Measurements from ENCODE around the gene HELQ.
"Not testable (repeated sequence)": the region's sequence is repeated elsewhere in the genome, so short reads cannot be mapped to it uniquely, and the experiment has no call there.

HELQ gene

DNA sequence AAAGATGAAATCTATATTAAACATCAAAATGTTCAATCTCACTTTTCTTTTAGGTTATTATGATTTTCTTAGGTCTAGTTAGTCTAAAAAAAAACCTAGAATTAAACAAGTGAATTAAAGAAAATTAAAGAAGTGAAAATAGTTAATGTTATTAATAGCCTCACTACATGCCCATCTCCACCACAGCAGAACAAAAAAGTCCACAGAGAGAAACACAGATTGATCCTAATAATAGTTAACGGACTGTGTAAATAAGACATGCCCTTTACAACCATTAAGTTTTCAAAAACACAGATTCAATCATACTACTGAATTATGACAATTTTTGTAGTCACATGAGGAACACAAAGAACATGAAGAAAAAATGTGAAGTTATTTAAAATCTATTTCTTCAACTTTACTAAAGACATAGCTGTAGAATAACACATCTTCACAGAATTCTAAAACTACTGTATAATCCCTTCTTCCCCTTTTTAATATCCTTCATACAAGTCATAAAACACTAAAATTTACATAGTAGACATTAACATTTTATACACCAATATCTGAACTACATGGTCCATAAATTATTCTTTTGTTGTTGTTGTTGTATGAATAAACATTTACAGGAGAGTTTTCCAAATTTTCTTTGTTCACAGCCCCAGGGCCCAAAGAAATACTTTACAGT is 15.3 kb downstream of the HELQ start:
- no peak for DNase-seq (ENCODE audit: low read depth in 4 of 4, low spot score in 1 of 4)

DNA sequence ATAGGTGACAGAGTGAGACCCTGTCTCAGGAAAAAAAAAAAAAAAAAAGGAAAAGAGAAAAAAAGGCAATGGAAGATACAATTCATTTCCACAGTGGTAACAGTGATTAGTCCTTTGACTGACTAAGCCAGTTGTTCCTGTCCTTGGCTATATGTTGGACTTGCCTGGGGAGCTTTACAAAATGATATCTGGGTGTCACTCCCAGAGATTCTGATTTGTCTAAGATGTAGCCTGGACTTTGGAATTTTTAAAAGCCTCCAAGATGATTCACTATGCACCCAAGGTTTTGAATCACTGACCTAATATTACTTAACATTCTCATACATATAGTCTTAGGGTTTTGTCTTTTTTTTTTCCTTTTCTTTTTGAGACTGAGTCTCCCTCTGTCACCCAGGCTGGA is 16.9 kb downstream of the HELQ start:
- DNase-seq (ENCODE audit: low read depth in 4 of 4, low spot score in 1 of 4): no peak

DNA sequence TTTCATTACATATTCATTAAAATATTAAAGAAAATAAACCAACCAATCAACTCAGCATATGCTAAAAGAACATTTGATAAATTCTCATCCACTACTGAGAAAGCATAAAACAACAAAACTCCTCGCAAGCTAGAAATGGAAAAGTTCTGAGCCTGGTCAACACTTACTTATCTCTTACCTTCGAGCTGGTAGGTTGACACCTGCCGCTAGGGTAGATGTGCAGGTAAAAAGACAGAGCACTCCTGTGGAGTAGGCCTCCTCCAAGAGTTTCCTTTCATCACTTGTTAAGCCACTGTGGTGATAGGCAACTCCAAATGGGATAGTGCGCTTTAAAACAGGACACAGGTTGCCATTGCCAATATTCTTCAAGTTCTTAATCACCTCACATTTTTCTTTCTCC is 18.9 kb downstream of the HELQ start:
- DNase-seq (ENCODE audit: low read depth in 4 of 4, low spot score in 1 of 4): no peak

DNA sequence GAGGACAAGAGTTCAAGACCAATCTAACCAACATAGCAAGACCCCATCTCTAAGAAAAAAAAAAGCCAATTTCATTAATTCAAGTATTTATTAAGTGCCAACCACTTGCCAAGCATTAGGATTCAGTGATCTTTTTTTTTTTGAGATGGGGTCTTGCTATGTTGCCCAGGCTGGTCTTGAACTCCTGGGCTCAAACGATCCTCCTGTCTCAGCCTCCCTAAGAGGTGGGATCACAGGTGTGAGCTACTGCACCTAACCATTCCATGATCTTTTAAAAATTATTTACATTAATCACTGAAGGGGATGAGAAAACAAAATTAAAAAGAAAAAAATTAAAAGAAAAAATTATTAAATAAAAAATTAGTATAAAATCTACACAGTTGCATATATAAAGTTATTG is 24.4 kb downstream of the HELQ start:
- DNase-seq (ENCODE audit: low read depth in 4 of 4, low spot score in 1 of 4): no peak

DNA sequence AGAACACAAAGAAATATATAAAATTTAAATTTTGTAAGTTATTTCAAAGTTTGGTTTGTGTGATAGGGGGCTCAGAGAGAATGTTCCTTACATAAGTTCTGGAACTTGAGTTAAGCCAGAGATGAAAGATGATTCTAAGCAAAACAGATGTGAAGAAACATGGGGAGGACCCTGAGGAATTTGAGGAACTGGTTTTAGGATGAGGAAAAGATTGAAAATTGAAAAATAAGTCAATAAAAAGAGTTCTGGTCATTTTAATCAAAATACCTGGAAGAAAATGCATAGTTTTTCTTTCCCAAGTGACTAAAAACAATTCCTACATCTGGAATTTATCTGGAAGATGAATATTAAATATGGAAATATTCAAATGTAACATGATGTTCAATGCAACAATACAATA is 37.4 kb downstream of the HELQ start:
- no peak for DNase-seq (ENCODE audit: low read depth in 4 of 4, low spot score in 1 of 4)

DNA sequence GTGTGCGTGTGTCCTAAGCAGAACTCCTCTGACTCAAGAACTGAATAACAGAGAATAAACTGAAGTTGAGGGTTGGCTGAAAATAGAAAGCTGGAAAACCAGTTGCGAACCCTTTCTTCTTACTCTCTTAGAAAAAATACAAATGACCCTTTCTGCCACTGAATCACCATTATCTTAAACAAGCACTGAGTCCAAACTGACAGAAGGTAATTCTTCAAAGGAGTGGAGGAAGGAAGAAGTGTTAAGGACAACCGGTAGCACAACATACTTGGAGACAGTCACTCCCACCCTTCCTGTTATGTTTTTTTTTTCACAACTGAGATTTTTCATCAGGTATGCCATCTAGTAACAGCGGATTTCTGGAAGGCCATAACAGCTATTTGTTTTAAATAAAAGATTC is 38.1 kb downstream of the HELQ start:
- DNase-seq (ENCODE audit: low read depth in 4 of 4, low spot score in 1 of 4): no peak

DNA sequence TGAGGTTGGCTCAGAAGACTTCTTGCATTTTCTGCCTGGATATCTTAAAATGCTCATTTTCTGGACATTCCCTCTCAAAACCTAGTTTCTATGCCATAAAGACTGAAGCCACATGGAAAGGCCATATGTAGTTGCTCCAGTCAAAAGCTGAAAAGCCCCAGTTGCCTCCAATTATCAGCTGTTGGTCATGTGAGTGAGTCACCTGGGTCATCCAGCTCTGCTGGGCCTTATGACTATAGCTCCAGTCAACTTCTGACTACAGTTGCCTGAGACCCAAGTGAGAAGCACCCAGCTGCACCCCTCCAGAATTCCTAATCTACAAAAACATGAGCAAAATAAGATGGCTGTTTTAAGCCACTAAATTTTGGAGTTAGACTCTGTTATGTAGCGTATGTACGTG is 41.9 kb downstream of the HELQ start:
- DNase-seq (ENCODE audit: low read depth in 4 of 4, low spot score in 1 of 4): no peak

DNA sequence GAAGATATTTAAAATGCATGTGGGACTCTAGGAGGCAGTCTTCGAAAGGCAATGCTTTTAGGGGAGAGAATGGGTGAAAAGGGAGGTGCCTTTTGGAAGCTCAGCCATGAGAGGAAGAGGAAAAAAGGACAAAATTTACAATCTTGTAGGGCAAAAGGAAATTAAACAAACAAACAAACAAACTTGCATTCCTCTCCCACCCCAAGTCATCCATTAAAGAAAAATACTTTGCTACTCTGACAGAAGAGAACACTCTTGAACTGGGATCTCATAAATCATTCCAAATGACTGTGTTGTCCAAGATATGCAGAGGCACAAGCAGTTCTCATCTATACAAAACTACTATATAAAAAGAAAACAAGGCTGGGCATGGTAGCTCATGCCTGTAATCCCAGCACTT is 46.7 kb downstream of the HELQ start:
- no peak for DNase-seq (ENCODE audit: low read depth in 4 of 4, low spot score in 1 of 4)

DNA sequence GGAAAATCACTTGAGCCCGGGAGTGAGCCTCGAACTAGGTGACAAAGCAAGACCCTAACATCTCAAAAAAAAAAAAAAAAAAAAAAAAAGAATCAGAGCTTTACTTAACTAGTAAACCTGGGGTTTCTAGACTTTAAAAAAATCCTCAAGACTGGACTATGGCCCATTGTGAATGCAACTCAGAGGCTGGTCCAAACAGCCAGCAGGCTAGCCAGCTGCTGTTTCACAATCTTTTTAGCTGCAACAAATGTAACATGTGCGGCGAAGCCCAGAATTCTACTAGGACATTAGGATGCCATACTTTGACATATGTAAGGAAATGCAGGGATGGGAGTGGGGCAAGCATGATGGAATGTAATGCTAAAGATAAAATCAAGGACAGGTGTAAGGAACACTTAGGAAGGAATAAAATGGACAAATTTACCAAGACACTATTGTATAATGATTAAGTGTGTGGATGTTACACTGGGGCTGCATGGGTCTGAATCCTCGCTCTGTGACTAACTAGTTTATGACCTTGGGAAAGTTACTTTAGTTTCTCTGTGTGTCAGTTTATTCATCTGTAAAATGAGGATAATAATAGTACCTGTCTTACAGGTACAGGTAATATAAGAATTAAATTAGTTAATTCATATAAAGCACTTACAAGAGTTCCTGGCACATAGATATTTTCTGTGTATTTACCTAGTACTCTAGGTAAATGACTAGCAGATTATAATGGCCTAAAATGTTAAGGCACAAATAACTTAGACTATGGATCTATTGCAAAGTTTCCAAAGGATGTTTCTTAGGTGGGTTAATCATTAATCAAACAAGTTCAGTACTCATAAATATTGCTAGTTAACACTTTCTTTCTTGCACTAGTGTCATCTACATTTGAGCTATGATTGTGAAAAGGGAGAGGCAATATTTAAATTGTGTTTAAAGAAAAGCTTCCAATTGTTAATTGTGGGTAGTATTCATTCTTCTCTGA is 49.5 kb downstream of the HELQ start:
- no peak for DNase-seq (ENCODE audit: low read depth in 4 of 4, low spot score in 1 of 4)

DNA sequence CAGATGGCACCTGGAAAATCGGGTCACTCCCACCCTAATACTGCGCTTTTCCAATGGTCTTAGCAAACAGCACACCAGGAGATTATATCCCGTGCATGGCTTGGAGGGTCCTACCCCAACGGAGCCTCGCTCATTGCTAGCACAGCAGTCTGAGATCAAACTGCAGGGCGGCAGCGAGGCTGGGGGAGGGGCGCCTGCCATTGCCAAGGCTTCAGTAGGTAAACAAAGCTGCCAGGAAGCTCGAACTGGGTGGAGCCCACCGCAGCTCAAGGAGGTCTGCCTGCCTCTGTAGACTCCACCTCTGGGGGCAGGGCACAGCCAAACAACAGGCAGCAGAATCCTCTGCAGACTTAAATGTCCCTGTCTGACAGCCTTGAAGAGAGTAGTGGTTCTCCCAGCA is 57.5 kb downstream of the HELQ start:
- DNase-seq (ENCODE audit: low read depth in 4 of 4, low spot score in 1 of 4): not testable (repeated sequence)

DNA sequence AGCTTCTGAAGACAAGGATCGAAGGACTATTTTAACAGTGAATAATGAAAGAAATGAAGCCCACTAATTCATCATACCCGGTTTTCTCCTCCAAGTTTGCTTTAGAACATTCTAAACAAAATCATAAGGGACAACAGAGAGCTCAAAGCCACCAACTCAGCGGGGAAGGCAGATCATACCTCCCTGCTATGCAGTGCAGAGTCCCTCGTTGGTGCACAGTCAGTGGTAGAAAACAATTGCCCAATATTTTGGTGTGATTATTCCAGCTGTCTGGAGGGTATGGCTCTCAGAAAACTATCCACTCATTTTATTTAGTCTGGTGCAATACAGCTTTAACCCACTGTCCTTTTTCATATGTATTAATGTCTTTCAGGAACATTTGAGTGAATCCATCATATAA is 61.7 kb downstream of the HELQ start:
- no peak for DNase-seq (ENCODE audit: low read depth in 4 of 4, low spot score in 1 of 4)

DNA sequence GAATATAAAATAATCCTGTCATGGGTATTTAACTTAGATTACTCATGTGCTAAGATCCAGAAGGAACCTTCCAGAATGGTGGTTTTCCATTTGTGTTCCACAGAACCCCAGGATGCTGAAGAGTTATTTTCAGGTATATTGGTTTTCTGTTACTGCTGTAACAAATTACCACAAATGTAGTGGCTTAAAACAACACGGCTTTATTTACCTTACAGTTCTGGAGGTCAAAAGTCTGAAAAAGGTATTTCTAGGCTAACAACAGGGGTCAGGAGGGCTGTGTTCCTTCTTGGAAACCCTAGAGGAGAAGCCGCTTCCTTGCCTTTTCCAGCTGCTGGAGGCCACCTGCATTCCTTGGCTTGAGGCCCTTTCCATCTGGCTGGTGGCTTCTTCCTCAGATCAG is 63.1 kb downstream of the HELQ start:
- DNase-seq (ENCODE audit: low read depth in 4 of 4, low spot score in 1 of 4): no peak

DNA sequence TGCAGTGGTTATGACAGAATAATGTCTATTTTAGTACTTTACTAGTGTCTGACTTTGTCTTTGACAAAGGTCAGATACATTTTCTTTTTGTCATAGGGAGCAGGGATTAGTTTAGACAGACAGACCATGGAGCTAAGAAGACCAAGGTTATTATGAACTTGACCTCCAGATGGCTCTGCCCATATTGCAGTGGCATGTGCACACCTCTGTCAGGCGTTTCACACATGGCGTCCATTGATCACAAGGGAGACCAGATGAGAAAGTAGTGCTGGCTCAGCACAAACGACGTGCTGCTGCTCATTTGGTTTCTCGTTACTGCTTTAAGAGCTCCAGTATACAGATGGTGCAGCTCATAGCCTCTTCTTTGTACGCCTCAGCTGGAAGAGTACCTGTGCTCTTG is 64.7 kb downstream of the HELQ start:
- no peak for DNase-seq (ENCODE audit: low read depth in 4 of 4, low spot score in 1 of 4)

DNA sequence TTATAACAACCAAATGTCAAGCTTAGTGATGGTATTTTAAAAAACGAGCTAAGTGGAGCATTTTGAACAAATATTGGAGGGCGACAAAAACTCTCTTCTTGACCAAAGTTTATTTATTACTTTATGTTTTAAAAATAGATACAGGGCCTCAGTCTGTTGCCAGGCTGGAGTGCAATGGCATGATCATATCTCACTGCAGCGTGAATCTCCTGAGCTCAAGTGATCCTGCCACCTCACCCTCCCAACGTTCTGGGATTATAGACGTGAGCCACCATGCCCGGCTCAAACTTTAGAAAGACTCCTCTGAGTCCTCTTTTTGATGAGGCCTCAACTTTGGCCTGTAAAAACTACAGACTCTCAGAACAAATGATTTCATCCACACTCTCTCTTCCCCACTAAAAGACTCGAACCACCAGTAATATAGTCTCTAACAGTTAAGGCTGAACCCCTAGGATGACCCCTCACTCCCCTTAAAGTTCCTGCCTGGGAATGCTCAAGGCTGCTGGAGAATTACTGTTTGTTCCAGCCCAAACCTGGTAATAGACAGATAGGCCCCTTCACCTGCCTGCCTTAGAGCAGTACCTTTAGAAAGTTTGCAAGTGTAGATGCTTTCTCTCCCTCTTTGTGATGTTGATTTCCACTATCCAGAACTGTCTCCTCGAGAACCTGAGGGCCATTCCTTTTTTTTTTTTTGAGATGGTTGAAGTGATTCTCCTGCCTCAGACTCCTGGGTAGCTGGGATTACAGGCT is 65.7 kb downstream of the HELQ start:
- no peak for DNase-seq (ENCODE audit: low read depth in 4 of 4, low spot score in 1 of 4)

DNA sequence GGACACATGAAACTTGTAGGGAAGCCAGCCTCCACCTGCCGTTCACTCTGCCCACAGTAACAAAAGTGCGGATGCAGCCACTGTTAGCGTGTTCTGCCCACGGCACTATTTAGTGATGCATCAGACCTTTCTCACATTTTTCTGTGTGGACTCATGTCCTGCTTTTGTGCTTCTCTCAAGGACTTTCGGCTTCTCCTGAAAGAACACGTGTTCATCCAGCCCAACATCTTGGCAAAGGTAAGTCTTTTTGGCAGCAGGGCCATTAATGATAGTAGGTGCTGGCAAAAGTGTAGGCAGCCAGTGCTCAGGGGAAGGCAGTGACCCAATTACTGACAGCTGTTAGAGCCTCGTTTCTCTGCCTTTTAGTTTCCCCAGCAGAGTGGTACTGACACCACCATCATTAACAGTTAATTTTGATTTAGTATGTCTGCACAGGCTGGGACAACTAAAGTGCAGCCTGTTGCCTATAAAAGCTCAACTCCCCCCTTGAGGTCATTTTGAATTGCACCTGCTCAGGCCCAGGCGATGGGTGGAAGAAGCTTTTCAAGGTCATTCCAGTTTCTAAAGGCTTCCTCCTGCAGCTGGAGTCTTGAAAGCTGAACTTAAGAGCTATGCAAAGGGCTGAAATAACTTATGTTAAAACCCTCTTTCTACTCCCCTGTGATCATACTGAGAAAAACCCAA is 66.4 kb downstream of the HELQ start:
- no peak for DNase-seq (ENCODE audit: low read depth in 4 of 4, low spot score in 1 of 4)

DNA sequence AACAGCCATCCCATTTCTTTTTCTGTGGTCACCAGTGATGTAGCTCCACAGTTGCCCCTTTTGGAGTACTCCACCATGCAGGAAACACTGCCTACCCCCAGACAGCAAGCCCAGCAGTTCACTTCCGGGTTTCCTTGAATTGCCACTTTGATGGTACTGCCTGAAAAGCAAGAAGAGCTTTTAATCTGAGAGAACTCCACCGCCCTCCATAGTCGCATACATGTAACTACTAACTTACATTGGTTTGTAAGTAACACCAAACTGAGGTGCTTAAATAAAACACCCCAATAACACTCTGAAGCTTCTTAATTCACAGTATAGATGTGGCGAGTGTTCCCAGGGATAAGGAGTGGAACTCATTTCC is 67.3 kb downstream of the HELQ start:
- DNase-seq (ENCODE audit: low read depth in 4 of 4, low spot score in 1 of 4): no peak

DNA sequence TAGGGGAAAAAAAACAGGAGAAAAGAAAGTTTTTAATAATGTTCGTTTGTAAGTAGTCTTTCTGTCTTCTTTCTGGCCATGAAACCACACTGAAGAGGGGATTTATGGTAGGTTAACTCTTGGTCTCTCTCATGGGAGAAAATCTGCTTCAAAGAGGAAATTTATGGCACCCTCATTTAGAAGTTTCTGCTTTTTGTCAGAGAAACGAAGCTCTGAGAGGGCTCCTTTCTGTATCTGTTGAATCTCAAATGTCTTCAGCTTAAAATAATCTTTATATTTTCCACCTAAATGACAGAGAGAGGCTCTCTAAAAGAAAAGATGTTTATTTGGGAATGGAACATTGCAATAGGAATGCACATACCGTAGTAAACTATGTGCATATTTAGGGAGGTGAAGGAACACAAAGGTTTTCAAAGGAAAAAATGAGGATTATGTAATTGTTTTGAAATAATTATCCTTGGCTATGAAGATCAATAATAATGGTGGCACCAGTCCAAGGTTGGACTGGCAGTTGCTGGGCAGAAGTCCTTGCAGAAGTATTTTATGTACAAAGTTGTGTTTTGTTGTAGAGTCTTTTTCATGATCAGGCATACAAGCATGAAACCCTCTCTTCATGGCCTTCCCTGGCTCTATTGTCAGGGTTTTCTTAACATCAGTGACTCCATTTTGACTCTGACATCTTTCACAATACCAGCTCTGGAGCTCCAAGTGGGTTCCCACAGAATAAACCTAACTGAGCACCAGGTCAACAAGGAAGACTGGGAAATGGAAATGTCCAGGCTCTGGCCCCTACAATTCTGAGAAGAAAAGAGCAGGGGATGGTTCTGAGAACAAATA is 67.9 kb downstream of the HELQ start:
- no peak for DNase-seq (ENCODE audit: low read depth in 4 of 4, low spot score in 1 of 4)

DNA sequence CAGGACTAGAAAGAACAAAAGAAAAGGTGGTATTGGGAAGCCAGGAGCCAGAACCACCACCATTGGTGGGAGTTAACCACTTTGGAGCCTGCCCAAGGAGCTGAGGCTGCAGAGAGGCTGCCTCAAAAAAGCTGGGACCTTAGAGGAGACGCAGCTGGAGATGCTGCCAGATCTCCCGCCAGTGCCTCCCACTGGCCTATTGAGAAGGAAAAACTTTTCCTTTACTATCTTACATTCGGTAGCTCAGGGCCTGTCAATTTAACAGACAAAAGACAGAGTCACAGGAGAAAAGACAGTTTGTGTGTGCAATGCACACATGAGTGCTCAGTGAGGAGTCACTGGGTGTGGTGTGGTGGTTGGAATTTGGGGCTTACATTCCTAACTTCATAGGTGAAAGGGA is 68.6 kb downstream of the HELQ start:
- DNase-seq (ENCODE audit: low read depth in 4 of 4, low spot score in 1 of 4): no peak

DNA sequence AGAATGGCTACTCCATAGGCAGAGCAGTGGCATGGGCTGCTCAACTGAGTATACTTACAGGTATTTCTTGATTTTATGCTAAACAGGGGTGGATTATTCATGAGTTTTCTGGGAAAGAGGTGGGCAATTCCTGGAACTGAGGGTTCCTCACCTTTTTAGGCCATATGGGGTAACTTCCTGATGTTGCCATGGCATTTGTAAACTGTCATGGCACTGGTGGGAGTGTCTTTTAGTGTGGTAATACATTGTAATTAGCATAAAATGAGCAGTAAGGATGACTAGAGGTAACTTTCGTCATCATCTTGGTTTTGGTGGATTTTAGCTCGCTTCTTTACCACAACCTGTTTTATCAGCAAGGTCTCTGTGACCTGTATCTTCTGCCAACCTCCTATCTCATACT is 72.8 kb downstream of the HELQ start:
- no peak for DNase-seq (ENCODE audit: low read depth in 4 of 4, low spot score in 1 of 4)

DNA sequence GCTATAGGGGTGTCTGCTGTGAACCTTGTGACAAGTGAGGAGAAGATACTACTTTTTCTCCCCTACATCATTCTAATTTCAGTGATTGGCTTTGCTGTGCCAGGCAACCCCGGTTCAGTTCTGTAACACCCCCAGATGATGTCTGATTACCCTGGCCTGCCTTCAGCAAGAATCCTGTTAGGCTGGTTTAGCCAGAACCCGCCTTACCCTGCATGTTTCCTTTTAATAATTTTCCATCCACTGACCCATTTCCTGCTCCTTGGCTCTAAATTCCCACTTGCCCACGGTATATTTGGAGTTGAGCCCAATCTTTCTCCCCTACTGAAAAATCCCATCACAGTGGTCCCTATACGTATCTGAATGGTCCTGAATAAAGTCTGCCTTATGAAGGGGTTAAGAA is 74.5 kb downstream of the HELQ start:
- no peak for DNase-seq (ENCODE audit: low read depth in 4 of 4, low spot score in 1 of 4)

DNA sequence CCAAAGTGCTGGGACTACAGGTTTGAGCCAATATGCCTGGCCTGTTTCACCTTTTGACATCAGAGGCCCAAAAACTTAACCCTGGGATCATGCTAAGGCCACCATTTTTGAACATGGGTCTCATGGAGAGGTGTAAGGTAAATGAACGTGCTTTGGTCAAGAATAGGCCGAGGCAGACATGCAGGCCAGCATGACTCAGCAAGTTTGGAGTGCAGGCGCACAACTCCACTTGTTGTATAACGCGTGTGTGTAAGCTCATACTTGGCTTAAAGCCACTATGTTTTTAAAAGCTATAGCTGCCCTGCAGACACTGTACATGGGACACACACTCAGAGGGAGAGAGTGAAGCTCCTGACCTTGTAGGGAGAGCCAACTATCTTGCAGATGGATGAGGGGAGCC is 77.2 kb downstream of the HELQ start:
- DNase-seq (ENCODE audit: low read depth in 4 of 4, low spot score in 1 of 4): no peak
